Activated CD8-positive, alpha-beta memory T cell treated with anti-CD3 and anti-CD28 coated beads, Interleukin-2, amount 50 U/mL, for 1 hour (primary cell): ENCODE measurements around the gene INTS11.
A peak's percentile ranks its signal among the peaks of the same experiment; 100 is the strongest.

Experiments used
- DNase-seq: peaks from one replicate; pipeline ENCODE4 v3.0.0-alpha.2; 2020; ENCODE audit errors: extremely low read depth

INTS11 gene

DNA sequence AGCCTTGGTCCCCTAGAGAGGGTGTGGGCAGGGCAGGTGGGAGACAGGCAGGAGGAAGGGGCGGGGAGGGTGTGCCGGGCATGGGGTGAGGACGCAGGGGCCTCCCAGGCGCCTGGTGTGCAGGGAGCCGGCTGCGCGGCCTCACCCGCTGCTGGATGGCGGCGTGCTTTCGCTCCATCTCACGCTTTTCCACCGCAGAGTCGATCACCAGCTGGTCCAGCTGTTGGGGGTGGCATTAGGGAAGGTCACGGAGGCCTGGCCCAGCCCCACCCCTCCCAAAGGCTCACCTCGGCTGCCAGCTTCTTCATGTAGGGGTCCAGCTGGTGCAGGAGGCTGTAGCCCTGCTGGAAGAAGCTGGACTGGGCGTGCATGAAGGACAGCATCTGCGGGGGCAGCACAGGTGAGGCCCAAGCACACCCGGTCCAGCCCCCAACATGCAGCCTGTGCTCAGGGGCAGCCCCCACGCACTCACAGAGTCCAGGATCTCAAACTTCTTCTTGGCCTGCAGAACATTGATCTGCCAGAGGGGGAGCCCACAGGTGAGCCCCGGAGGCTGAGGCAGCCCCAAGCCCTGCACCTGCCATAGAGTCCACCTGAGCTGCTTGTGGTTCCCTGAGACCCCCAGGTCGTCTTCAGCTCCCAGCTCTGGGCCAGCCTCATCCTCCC is 24.6 kb downstream of the INTS11 start:
- no peak for DNase-seq

DNA sequence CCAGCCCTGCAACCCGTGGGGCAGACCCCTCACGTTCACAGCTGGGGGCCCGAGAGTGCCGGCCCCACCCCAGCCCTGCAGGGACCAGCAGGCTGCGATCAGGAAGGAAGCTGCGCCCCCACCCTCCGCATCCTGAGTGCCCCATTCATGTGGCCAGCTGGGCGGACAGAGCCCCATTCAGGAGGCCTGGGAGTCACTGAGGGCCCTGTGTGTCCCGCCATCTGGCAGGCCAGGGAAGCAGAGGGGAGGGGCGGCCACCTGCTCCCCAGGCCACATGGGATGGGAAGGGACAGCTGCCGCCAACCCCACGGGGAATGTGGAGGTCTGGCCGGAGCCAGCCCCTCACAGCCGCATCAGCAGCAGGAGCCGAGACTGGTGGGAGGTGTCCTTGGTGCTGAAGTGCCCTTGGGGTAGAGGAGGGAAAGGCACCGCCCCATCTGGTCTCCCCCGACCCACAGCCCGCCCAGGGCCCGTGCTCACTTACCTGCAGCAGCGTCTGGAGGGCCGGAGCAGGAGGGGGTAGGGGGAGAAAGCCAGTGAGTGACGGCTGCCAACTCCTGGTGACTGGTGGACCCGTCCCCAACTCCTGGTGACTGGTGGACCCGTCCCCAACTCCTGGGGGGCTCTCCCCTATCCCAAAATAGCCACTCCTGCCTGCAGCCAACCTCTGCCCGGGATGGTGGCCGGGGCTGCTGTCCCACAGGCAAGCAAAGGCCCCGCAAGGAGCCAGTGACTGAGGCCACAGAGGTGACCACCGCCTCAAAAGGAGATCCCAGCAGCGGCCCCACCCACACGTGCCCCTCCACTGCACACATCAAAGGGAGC is 25.4 kb downstream of the INTS11 start:
- DNase-seq, result no peak

DNA sequence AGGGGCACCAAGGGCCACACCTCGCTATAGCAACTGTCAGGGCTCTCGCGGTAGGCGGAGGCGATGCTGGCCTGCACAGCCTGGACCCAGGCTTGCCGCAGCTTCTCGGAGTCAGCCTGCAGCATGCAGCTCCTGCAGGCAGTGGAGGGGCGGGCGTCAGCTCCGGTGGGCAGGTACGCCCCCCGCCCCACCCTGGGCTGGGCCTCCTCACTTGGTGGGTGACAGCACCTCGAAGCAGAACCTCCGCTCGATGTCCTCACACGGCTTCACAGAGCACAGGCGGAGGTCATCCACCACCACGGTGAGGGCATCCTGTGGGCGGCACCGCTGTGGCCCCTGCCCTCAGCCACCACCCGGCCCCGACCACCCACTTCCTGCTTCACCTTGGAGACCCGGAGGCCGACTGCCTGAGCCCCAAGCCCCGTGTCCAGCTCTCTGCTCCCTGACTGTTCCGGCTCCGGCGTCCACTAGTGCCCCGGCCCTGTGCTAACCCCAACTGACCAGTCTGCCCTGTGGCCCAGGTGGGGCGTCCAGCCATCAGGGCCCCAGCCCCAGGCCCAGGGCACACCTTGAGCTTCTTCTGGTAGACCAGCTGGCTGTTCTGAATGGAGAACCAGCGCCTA is 26.5 kb downstream of the INTS11 start:
- no peak for DNase-seq

DNA sequence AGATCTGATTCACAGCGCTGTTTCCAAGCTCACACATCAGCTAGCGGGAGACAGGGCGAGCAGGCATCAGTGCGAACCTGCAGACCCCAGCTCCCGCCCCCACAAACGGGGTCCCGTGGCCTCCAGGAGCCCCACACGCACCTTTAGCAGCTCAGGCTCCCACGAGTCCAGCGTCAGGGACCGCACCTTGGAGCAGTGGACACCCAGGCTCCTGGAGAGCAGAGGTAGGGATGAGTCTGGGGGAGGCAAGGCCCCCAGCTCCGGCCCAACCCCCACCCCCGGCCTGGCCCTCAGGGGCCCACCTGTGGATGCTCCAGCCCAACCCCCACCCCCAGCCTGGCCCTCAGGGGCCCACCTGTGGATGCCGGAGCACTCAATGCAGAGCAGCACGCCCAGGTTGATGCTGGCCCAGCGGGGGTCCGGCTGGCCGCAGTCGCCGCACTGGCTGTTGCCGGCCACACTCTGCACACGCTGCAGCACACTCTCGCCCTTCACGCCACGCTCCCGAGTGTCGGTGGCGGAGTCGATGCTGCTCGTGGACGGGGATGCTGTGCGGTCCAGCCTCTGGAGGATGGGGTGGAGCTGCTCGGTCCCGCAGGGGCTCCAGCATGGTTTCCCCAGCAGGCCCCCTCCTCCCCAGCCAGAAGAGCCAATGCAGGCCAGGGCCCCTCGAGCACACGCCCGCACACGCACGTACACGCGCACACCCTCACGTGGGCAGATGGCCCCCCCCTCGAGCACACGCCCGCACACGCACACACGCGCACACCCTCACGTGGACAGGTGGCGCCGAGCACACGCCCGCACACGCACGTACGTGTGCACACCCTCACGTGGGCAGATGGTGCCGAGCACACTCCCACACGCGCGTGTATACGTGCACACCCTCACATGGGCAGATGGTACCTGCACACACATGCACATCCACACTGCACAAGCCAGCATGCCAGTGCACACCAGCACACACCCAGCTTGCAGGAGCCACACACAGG is 28.1 kb downstream of the INTS11 start:
- DNase-seq, result no peak

DNA sequence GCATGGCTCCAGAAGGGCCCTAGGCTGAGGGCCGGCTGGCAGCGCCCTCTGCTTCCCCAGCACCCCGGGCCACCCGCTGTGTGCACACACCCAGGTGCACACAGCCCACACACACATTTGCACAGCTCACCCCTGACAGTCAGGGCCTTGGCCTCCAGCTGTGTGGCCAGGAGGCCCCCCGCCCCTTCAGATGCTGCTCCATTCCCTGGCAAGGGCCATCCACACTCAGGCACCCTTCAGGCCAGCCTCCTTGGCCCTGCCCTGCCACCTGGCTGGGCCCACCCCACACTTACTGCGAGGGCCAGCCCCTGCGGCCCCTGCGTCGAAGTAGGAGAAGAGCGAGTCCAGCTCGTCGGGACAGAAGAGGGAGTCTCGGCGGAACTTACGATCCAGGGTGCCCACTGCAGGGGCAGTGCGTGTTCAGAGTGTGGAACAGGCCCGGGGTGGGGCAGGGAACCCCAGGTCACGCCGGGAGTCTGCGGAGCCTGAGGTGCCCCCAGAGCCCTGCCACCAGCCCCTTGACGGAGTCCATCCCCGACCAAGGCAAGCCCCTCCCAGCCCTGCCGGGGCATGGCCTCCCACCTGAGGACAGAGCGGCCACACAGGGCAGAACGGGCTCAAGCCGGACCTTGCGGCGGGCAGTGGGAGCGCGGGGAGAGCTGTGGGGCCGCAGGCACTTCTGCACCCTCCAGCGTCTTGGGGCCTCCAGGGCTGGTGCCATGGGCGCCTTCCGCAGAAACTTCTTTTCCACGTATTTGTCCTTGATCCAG is 29.1 kb downstream of the INTS11 start:
- no peak for DNase-seq

DNA sequence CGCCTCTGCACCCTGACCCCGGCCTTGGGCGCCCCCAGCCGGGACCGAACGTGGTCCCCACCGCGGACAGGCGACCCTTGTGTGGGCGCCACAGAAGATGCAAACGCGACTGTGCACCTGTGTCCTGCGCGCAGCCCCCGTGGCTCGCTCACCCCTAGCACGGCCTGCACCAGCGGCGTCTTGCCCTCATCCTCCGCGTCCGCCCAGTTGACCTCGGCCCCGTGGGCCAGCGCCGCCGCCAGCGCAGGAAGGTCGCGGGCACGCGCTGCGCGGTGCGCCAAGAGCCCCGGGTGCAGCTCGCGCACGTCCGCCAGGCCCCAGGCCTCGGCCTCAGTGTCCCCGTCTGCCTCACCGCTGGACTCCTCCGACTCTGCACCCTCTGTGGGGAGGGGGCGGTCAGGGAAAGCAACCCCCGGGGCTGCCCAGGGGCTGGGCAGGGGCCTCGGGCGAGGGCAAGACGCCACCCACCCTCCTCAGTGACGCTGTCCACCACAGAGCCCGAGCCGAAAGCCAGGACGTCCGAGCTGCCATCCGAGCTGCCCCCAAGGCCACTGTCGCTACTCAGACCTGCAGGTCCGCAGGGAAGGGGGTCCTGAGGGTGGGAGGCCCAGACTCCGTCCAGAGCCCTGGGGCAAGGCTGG is 30.1 kb downstream of the INTS11 start:
- DNase-seq, result no peak

DNA sequence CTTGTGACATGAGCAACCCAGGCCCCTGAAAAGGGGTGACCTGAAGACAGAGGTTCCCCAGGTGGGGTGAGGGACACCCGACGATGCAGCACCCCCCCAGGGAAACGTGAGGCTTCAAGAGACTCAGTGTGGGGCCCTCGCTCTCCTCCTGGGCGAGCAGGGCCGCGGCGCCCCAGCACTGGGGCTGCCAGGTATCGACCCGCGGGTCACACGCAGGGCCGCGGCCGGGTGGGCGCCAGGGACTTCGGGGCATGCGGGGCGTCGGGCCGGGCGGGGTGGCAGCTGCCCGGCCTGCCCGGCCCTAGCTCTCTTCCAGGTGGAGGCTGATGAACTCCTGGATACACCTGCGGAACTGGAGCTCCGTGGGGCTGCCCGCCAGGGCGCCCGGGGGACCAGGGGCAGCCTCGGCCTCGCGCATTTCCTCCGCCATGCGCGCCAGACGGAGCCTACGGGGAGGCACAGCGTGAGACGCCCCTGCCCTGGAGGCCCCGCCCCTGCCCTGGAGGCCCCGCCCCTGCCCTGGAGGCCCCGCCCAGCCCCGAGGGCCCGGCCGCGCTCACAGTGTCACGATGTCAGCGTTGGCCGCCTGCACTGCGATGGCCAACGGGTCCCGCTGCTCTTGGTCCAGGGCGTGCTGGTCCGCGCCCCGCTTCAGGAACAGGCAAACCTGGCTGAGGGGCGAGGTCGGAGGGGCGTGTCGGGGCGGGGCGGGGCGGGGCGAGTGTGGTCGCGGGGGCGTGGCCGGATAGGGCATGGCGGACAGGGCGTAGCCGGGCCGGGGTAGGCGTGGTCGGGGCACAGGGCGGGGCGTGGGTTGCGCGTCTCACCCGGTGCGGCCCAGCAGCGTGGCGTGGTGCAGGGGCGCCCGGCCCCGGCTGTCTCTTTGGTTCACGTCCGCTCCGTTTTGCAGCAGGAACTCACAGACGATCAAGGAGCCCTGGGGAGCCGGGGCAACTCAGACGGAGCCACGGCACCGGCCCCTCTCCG is 30.9 kb downstream of the INTS11 start:
- no peak for DNase-seq

DNA sequence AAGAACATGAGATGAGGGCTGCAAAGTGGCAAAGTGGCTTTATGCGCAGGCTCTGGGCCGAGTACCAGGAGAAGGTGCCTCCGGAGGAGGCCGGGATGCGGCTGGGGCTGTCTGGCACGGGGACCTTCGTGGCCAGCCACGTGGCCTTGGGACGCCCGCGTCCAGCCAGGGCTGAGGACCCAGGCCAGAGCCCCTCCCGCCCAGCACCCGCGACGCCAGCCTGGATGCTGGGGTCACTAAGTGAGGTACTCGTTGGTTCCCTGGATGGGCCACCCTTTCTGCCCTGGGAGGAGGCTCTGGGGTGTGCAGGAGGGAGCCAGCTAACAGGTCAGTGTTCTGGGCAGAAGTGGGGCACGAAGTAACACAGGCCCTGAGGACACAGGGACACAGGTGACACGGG is 31.6 kb downstream of the INTS11 start:
- no peak for DNase-seq

DNA sequence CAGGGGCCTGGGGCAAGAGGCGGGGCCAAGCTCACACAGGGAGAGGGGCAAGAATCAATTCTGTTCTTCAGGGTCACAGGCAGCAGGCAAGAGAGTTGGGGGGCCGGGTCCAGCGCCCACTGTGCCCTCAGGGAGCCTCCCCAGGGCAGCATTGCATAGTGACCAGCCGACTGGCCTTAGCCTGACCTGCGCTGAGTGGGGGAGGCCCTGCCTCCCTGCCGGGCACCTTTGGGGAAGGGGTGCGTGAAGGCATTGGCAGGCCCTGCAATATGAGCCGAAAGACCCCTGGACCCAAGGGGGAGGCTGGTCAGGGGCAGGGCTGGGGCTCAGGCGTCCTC is 32.0 kb downstream of the INTS11 start:
- no peak for DNase-seq

DNA sequence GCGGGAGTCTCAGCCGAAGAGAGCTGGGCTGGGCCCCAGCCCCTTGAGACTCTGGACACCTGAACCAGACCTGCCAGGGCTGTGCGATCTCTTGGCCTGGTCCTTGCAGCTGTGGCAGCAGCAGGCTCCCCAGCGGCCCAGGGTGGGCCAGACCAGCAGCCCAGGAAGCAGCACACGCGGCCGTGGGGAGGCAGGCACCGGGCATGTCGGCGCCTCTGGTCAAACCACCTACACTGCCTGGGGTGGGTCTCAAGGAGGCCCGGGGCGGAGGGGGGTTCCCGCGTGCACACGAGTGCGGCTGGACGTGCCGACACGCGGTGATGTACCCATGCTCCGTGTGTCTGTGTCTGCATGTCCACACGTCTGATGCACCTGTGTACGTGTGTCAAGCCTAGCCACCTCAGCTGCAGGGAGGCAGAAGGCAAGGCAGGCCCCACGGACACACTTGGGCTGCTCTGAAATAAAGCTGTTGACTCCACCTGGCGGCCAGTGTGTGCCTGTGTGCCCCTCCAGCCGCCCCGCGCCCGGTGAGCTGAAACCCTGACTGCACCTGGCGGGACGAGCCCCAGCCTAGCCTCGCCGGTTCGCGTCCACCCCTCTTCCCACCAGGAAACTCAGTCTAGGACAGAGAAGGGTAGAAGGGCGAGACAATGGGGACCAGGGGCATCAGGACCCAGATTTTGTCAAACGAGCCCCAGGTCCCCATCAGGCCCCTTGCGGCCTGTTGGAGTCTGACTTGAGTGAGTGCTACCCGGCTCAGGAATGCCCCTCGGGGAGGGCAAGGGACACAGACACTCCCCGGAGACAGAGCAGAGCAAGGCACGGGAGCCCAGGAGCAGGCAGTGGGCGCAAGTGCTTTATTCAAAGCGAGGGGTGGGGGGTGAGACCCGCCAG is 32.7 kb downstream of the INTS11 start:
- peak; percentile 36 for DNase-seq

DNA sequence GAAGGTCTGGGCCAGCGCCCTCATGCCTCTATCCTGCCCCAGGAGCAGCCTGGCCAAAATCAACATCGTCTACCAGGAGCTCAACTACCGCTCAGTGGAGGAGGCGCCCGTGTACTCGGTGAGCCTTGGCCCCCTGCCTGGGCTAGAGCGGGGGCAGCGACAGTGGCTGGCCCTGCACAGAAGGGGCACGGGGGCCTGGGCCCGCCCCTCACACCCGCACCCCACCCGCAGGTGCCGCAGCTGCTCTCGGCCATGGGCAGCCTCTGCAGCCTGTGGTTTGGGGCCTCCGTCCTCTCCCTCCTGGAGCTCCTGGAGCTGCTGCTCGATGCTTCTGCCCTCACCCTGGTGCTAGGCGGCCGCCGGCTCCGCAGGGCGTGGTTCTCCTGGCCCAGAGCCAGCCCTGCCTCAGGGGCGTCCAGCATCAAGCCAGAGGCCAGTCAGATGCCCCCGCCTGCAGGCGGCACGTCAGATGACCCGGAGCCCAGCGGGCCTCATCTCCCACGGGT is 33.4 kb downstream of the INTS11 start:
- DNase-seq, result no peak

DNA sequence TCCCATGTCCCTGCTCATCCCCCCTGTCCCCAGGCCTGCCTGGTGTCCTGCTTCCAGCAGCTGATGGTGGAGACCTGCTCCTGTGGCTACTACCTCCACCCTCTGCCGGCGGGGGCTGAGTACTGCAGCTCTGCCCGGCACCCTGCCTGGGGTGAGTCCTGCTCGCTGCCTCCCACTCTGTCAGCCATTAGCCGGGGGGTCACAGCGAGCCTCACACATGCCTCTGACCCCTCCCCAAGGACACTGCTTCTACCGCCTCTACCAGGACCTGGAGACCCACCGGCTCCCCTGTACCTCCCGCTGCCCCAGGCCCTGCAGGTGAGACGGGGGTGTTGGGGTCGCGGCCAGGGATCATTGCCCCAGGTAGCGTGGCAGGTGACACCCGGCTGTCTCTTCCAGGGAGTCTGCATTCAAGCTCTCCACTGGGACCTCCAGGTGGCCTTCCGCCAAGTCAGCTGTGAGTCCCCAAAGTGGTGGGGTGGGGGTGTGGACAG is 34.2 kb downstream of the INTS11 start:
- no peak for DNase-seq

DNA sequence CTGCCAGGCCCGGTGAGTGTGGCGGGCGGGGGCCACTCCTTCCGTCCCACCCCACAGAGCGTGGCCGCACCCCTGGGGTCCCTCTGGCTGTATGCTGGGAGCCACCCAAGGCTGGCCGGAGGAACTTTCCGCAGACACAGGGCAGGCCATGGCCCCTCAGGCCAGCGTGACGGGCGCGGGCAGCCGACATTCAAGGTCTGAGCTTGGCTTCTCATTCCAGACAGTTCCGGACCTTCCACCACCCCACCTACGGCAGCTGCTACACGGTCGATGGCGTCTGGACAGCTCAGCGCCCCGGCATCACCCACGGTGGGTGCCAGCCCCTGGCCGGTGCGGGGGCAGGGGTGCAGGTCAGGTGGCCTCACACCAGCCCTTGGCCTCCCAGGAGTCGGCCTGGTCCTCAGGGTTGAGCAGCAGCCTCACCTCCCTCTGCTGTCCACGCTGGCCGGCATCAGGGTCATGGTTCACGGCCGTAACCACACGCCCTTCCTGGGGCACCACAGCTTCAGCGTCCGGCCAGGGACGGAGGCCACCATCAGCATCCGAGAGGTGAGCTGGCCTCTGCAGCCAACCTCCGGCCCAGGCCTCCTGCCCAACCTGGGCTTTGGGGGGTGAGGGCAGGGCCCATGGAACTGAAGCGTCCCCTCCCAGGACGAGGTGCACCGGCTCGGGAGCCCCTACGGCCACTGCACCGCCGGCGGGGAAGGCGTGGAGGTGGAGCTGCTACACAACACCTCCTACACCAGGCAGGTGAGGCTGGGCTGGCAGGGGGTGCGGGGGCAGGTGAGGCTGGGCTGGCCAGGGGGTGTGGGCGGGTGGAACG is 37.0 kb downstream of the INTS11 start:
- DNase-seq, result no peak

DNA sequence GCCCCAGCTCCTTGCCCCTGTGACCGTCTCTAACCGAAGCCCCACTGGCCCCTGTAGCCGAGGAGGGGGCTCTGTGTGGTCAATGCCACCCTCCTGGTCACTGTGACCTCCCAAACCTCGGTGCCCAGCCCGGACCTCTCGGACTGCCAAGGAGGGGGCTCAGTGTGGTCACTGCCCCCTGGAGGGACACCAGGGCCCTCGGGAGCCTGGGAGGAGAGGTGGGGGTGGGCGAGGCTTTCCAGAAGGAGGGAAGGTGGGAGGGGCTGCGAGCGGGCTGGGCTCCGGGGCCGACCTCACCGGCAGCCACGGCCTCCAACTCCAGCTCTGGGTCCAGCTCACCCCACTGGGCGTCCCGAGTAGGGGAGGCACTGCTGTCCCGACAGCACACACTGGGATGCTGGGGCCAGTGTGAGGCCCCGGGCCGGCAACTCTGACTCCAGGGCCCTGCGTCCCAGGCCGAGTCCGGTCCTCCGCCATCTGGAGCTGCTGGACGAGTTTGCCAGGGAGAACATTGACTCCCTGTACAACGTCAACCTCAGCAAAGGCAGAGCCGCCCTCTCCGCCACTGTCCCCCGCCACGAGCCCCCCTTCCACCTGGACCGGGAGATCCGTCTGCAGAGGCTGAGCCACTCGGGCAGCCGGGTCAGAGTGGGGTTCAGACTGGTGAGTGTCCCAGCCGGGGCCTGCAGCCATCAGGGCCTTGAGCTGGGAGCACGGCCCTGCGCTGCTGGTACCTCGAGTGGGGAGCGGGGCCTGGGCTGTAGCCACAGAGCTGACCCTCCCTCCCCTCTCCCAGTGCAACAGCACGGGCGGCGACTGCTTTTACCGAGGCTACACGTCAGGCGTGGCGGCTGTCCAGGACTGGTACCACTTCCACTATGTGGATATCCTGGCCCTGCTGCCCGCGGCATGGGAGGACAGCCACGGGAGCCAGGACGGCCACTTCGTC is 37.9 kb downstream of the INTS11 start:
- no peak for DNase-seq

DNA sequence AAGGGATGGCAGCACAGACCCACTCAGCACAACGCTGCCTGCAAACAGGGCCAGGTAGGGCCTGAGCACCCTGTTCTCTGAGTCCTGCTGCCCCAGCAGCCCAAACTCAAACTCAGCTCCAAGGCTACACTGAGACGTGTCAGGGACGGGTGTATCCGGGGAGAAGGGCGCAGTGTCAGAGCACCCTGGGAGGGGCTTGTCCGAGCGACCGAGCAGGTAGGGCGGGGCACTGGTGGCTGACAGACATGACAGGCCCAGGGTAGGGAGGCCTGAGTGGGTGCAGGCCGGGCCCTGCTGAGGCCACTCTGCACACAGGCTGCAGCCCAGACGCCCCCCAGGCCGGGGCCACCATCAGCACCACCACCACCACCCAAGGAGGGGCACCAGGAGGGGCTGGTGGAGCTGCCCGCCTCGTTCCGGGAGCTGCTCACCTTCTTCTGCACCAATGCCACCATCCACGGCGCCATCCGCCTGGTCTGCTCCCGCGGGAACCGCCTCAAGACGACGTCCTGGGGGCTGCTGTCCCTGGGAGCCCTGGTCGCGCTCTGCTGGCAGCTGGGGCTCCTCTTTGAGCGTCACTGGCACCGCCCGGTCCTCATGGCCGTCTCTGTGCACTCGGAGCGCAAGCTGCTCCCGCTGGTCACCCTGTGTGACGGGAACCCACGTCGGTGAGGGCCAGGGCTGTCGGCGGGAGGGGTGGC is 38.7 kb downstream of the INTS11 start:
- no peak for DNase-seq
